CD4-positive, alpha-beta T cell treated with Interleukin-6 at 100 ng/mL for 8 hours (primary cell): ENCODE data around the gene OR2AE1.
"Not testable (repeated sequence)": the region's sequence is repeated elsewhere in the genome, so short reads cannot be mapped to it uniquely, and the experiment has no call there.

Experiments used
- DNase-seq: peaks from one replicate; pipeline ENCODE4 v3.0.0-alpha.2; 2020; ENCODE audit warnings: mixed read lengths, low spot score

OR2AE1 gene, protein sequence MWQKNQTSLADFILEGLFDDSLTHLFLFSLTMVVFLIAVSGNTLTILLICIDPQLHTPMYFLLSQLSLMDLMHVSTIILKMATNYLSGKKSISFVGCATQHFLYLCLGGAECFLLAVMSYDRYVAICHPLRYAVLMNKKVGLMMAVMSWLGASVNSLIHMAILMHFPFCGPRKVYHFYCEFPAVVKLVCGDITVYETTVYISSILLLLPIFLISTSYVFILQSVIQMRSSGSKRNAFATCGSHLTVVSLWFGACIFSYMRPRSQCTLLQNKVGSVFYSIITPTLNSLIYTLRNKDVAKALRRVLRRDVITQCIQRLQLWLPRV

GRCh38 chr7:99876933-99877332, at the start of gene OR2AE1:
OR2AE1 (minus strand) TSS chr7:99877033; CDS start chr7:99877033, 0 bp downstream.
- DNase-seq = no peak

DNA sequence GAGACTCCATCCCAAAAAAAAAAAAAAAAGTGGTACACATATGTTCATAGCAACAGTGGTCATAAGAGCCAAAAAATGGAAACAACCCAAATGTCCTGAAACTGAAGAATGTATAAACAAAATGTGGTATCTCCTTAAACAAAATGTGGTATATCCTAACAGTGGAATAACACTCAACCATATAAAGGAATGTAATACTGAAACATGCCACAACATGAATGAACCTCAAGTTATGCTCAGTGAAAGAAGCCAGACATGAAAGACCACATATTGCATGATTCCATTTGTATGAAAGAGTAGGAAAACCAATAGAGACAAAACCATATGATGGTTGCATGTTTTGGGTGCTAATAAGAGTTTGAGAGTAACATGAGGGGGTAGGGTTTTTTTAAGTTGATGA, 49.5 kb upstream of the OR2AE1 start:
- no peak for DNase-seq

GRCh38 chr7:99923200-99923599, 46.4 kb upstream of the OR2AE1 start:
- no peak for DNase-seq

DNA sequence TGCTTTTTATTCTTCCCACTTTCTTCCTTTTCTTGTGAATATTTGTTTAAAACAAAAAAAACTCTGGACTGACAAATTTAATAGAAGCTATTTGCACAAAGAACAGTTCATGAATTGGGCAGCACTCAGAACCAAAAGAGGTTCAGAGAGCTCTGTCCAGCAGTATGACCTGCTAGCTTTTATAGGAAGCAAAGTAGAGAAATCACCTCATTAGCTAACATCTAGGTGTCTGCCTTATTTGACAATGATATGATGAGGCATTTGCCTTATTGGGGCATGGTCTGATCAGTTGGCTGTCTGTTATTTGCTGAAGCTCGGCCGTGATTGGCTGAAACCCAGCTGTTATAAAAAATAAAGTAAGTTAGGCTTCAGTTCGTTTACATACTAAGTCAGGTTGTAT, 43.3 kb upstream of the OR2AE1 start:
- DNase-seq = no peak

GRCh38 chr7:99919814-99920112, 42.9 kb upstream of the OR2AE1 start:
- no peak for DNase-seq

GRCh38 chr7:99918959-99919813, 42.4 kb upstream of the OR2AE1 start, which contains the start of gene TRIM4:
TRIM4 (minus strand) TSS chr7:99919530; CDS start chr7:99919401, 129 bp downstream.
- DNase-seq = peak; percentile 90

DNA sequence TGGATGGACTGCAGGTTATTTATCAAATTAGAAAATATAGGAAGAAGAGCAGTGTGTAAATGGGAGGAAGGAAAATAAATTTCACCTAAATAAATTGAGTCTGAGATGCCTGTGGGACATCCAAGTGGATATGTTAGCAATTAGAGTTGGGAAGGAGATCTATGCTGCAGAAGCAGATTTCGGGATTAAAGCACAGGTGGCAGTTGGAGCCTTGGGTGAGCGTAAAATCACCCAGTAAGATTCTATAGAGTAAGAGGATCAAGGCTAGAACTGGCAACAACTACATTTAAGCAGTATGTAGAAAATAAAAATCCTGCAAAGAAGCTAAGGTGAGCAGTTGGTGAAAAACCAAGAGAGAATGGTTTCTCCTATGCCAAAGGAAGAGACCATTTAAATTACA, 34.1 kb upstream of the OR2AE1 start:
- DNase-seq = no peak

GRCh38 chr7:99901581-99901980, 24.7 kb upstream of the OR2AE1 start:
- DNase-seq = no peak

DNA sequence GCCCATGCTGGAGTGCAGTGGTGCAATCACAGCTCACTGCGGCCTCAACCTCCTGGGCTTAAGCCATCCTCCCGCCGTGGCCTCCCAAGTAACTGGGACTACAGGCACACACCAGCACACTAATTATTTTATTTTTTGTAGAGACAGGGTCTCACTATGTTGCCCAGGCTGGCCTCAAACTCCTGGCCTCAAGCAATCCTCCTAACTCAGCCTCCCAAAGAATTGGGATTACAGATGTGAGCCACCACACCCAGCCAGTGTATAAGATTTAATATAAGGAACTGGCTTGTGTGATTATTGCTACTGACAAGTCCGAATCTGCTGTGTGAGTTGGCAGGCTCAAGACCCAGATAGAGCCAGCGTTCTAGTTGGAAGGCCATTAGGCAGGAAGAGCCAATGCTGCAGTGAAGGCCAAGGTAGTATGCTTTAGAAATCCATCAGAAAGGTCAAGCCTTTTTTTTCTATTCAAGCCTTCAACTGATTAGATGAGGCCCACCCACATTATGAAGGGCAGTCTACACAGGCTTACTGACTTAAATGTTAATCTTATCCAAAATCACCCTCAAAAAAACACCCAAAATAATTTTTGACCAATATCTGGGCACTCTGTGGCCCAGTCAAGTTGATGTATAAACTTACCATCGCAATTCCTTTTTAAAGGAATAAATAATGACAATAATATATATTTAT, 23.1 kb upstream of the OR2AE1 start:
- DNase-seq = no peak

DNA sequence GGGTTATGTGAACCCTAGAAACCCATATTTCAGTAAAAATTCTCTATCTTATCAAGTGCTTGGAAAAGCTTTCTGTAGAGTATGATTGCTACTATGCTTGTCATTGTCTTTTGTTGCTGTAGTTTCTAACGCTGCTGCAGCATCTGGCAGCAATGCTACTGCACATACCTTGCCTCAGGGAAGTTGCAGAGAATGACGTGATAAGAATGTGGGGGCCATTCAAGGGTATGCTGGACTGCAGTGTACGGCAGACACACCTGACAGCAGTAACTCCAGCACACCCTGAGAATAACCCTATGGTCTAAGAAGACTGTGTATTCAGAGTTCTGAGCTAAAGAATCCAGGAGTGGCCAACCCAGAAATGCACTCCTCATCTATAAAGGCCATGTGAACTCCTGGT, 22.0 kb upstream of the OR2AE1 start:
- DNase-seq = no peak

DNA sequence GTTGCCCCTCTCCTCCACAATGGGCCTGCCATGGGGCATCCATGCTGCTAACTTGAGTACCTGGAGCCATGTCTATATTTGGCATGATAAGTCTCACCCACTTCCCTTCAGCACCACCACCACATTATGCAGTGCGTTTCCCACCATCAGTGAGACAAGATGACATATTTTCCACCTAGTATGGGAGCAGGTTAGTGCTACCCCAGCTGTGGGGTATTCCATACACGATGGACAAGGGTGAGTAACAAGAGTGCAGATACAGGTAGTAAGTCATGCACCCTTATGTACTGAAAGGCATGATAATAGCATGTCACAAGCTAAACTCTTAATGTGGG, 21.2 kb upstream of the OR2AE1 start:
- DNase-seq = no peak

DNA sequence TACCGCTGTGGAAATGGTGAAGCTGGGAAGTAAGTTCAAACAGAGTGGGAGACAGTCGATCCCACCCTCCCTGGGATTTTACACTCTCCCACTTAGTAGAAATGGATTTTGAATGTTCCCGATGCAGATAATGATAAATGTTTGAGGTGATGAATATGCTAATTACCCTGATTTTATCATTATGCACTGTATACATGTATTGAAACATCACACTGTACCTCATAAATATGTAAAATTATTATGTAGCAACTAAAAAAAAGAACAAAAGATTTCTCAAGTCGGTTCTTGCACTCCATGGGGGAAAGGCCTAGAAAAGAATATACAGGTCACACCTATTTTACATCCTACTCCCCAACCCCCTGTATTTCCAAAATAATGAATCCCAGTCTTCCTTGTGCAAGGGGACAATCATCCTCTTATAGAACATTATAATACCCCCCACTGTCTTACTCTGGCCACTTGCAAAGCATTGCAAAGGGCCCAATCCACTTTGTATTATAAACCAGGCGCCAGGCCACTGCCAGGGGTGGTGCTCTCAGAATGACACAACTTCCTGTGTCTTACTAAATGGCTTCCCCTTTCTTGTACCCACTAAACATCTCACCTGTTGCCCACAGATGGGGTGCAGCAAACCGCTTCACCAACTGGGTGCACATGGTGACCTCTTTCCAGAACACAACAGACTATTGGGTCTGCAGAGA, 20.6 kb upstream of the OR2AE1 start:
- DNase-seq = no peak

DNA sequence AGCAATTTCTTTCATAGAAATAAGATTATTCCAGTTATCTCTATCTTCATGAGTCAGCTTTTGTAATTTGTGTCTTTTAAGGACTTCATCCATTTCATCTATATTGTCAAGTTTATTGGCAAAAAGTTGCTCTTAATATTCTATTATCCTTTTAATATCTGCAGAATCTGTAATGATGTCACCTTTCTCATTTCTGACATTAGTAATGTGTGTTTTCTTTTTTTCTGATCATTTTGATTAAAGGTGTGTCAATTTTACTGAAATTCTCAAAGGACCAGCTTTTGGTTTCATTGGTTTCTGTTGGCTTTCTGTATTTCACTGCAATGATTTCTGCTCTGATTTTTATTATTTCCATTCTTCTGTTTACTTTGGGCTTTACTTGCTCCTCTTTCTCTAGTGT, 17.9 kb upstream of the OR2AE1 start:
- no peak for DNase-seq

GRCh38 chr7:99893280-99893679, 16.4 kb upstream of the OR2AE1 start:
- no peak for DNase-seq

DNA sequence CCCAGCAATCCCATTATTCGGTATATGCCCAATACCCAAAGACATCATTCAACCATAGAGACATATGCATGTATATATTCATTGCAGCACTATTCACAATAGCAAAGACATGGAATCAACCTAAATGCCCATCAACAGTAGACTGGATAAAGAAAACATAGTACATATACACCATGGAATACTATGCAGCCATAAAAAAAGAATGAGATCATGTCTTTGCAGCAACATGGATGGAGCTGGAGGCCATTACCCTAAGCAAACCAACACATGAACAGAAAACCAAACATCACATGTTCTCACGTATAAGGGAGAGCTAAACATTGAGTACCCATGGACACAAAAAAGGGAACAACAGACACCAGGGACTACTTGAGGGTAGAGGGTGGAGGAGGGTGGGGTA, 13.5 kb upstream of the OR2AE1 start:
- DNase-seq = not testable (repeated sequence)

- DNase-seq = not testable (repeated sequence)
These were observed 11.5 kb upstream of the OR2AE1 start for GRCh38 chr7:99888366-99888765.

DNA sequence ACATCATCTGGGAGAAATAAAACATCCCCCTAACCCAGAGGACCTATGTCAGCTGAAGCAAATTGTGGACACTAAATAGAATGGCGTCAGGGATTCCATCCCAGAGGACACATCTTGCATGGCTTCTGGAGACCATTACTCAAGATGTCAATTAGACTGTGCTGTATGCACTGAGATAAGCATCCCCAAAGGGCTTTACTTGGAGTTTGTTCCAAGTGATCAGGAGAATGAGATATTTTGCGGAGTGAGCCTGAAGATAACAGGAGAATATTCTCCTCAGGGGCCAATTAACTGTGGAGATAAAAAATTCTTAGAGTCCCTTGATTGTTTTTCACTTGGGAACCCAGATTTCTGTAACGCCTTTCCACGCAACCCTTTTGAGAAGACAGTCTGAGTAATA, 4.5 kb upstream of the OR2AE1 start:
- DNase-seq = no peak

DNA sequence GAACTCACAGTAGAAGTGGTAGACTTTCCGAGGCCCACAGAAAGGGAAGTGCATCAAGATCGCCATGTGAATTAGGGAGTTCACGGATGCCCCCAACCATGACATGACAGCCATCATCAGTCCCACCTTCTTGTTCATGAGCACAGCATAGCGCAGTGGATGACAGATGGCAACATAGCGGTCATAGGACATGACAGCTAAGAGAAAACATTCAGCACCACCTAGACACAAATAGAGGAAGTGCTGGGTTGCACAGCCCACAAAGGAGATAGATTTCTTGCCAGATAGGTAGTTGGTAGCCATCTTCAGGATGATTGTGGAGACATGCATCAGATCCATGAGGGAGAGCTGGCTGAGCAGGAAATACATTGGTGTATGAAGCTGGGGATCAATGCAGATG, 342 bp downstream of the OR2AE1 start:
- DNase-seq = no peak

DNA sequence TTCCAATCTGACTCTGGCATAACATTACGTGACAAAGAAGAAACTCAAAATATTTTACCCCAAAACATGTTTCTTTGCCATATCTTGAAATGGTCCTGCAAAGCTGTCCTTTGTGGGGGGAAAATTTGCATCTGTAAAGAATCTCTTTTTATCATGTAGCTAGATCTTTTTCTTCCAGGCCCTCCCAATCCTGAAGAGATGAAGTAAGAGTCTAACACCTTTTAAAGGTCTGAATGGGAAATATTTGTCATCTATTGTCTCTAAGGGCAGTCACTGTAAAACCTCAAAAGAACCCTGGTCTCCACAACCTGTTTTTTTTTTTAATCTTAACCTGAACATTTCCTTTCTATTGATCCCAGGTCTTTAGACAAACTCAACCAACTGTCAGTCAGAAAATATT, 8.6 kb downstream of the OR2AE1 start:
- no peak for DNase-seq

GRCh38 chr7:99867477-99867876, 9.4 kb downstream of the OR2AE1 start:
- not testable (repeated sequence) for DNase-seq

- DNase-seq = no peak
These were observed 12.9 kb downstream of the OR2AE1 start for GRCh38 chr7:99863847-99864440.
